Neural progenitor cell (in vitro differentiated cells): Measurements from ENCODE around the gene GULP1. TPM values are rescaled to one million over a fixed set of nuclear protein-coding genes. Genes with fewer than 3 reads are reported as not detected.

Source experiments
- DNase-seq: peaks from one replicate; pipeline ENCODE4 v3.0.0-alpha.2; 2016; ENCODE audit warnings: low spot score
- H2AFZ ChIP-seq: fragments of 200-600 bp; sonication (generic); replicated peaks from 2 replicates; pipeline ENCODE4 v1.6.1; 2016; ENCODE audit warnings: antibody characterized with exemption
- H3F3A ChIP-seq: fragments of 200-600 bp; sonication (generic); 2 replicates; pipeline ENCODE4 v1.6.1; 2016; ENCODE audit warnings: antibody characterized with exemption, low read depth
- H3K27ac ChIP-seq: fragments of 200-600 bp; sonication (generic); 2 replicates; pipeline ENCODE4 v1.5.1; 2016; ENCODE audit warnings: mild to moderate bottlenecking
- H3K27me3 ChIP-seq: fragments of 200-600 bp; sonication (generic); 2 replicates; pipeline ENCODE4 v1.6.1; 2016; ENCODE audit warnings: mild to moderate bottlenecking, moderate library complexity
- H3K36me3 ChIP-seq: fragments of 200-600 bp; sonication (generic); 2 replicates; pipeline ENCODE4 v1.5.1; 2016
- H3K4me1 ChIP-seq: fragments of 200-600 bp; sonication (generic); 2 replicates; pipeline ENCODE4 v1.6.1; 2016; ENCODE audit warnings: mixed run types
- H3K4me2 ChIP-seq: fragments of 200-600 bp; sonication (generic); 2 replicates; pipeline ENCODE4 v1.6.1; 2016
- H3K4me3 ChIP-seq: fragments of 200-600 bp; sonication (generic); 2 replicates; pipeline ENCODE4 v1.5.1; 2016
- H3K79me2 ChIP-seq: fragments of 200-600 bp; sonication (generic); 2 replicates; pipeline ENCODE4 v1.6.1; 2016; ENCODE audit warnings: low read depth
- H3K9ac ChIP-seq: fragments of 200-600 bp; sonication (generic); 2 replicates; pipeline ENCODE4 v1.6.1; 2016
- H3K9me3 ChIP-seq: fragments of 200-600 bp; sonication (generic); 2 replicates; pipeline ENCODE4 v1.5.1; 2016; ENCODE audit warnings: low read depth
- H4K20me1 ChIP-seq: fragments of 200-600 bp; sonication (generic); 2 replicates; pipeline ENCODE4 v1.6.1; 2016; ENCODE audit warnings: low read depth
- H3K27ac Mint-ChIP-seq: 3 replicates; pipeline ENCODE4 v1.8.0; 2021; ENCODE audit warnings: mixed read lengths
- H3K27me3 Mint-ChIP-seq: 2 replicates; pipeline ENCODE4 v1.8.0; 2022; ENCODE audit warnings: low read depth, mild to moderate bottlenecking, inconsistent platforms, moderate library complexity, mixed read lengths; ENCODE audit not compliant: insufficient read depth
- H3K36me3 Mint-ChIP-seq: 3 replicates; pipeline ENCODE4 v1.8.0; 2021; ENCODE audit warnings: mixed read lengths
- H3K4me1 Mint-ChIP-seq: 3 replicates; pipeline ENCODE4 v1.8.0; 2021; ENCODE audit warnings: mixed read lengths
- H3K4me3 Mint-ChIP-seq: 3 replicates; pipeline ENCODE4 v1.8.0; 2021; ENCODE audit warnings: mild to moderate bottlenecking, moderate library complexity, mixed read lengths
- H3K9me3 Mint-ChIP-seq: 3 replicates; pipeline ENCODE4 v1.8.0; 2020; ENCODE audit warnings: mixed read lengths
- EZH2 ChIP-seq: fragments of 200-600 bp; sonication (generic); IDR thresholded peaks from 2 replicates; pipeline ENCODE4 v1.6.1; 2017; ENCODE audit warnings: antibody characterized with exemption, mild to moderate bottlenecking, moderate library complexity
- EZH2phosphoT487 ChIP-seq: fragments of 200-600 bp; sonication (generic); IDR thresholded peaks from 2 replicates; pipeline ENCODE4 v1.6.1; 2017; ENCODE audit warnings: antibody characterized with exemption
- total RNA-seq: library from RNA; depleted of rRNA; stranded (reverse); fragments of >200 nt; gene quantifications from 2 replicates; pipeline ENCODE4 v1.2.3, GENCODE V29; 2015; ENCODE audit warnings: low replicate concordance
- TF ChIP-seq, protein P1 (sequence below): fragments of 200-600 bp; sonication (generic); IDR thresholded peaks from 2 replicates; pipeline ENCODE4 v1.5.1; 2017; ENCODE audit warnings: antibody characterized with exemption, mild to moderate bottlenecking

GULP1 gene
- total RNA-seq, 1 donor from 2014 or later, result 154 TPM

DNA sequence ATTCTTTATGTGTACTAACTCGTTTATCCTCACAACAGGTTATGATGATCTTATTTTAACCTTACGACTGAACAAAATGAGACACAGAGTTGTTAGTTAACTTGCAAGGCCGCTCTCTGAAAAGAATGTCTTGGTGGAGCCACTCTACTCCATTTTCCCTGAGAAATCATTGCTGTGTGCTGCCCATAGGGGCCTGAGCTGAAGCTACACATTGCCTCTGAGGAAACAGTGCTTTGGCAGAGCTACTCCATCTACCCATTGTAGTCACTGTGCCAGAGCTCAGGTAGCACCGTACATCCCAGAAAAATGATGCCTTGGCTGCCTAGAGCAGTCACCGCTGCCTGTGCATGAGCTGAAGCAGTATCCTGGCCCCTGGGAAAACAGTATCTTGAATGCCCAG, 61.6 kb downstream of the GULP1 start:
- no peak overlapping the region for H3K9ac ChIP-seq
- H3K79me2 ChIP-seq, result peaks cover 74% of the 10 kb centered on the region
- no peak overlapping the region for H3K27ac ChIP-seq
- no peak overlapping the region for H2AFZ ChIP-seq
- no peak for TF ChIP-seq EZH2phosphoT487
- no peaks in the 10 kb centered on the region for H4K20me1 ChIP-seq
- Mint-ChIP-seq H3K4me1 (no peaks in the 10 kb centered on the region), H3K9me3 (peaks cover 35% of the 10 kb centered on the region), H3K4me3 (no peak overlapping the region), H3K27ac (no peak overlapping the region), H3K36me3 (peaks cover 21% of the 10 kb centered on the region), H3K27me3 (peaks cover 4% of the 10 kb centered on the region)
- H3K27me3 ChIP-seq, result no peaks in the 10 kb centered on the region
- H3K4me2 ChIP-seq, result no peak overlapping the region
- peaks cover 7% of the 10 kb centered on the region for H3K36me3 ChIP-seq
- H3K4me3 ChIP-seq, result no peak overlapping the region
- DNase-seq, result no peak
- no peaks in the 10 kb centered on the region for H3F3A ChIP-seq
- H3K9me3 ChIP-seq, result no peaks in the 10 kb centered on the region
- H3K4me1 ChIP-seq, result no peaks in the 10 kb centered on the region

DNA sequence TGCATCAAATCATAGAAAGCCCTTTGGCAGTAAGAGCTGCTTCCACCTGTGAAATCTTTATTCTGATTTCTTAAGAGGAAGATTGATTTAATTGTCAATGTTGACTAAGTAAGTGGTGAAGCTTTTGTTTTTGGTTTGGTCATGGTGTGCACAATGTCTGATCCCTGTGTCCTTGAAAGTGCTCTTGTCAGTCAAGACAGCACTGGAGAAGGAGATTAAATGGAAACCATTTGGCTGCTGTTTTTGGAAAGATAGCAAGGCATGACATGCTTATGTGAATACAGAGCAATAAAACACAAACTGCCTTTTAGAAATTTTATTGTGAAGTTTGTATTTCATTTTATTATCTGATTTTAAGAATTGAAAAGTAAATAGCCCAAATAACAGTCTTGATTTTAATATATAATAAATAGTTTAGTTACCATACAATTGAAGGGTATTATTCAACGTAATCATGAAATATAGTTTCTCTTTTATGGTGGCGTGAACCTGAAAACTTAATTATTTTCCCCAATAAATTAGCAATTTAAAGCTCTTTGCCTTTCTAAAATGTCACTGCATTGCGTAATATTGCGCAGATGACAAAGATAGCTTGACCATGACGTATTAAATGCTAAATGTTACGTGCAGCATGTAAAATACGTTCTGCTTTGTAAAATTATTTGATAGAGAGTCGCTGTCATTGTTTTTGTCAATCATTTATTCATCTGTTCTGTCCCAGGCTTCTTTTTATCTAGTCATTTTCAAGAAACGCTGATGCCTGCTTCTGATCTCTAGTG, 69.0 kb downstream of the GULP1 start:
- Histone ChIP-seq H3K27ac (no peak overlapping the region), H3K27me3 (no peaks in the 10 kb centered on the region), H3F3A (no peaks in the 10 kb centered on the region), H3K79me2 (peaks cover 85% of the 10 kb centered on the region), H2AFZ (no peak overlapping the region), H3K9ac (no peak overlapping the region), H4K20me1 (peaks cover 25% of the 10 kb centered on the region), H3K4me1 (peaks cover 9% of the 10 kb centered on the region), H3K4me2 (no peak overlapping the region), H3K4me3 (no peak overlapping the region), H3K36me3 (peaks cover 5% of the 10 kb centered on the region), H3K9me3 (no peaks in the 10 kb centered on the region)
- Mint-ChIP-seq H3K9me3 (peaks cover 17% of the 10 kb centered on the region), H3K27me3 (peaks cover 2% of the 10 kb centered on the region), H3K27ac (no peak overlapping the region), H3K4me3 (no peak overlapping the region), H3K4me1 (peaks cover 10% of the 10 kb centered on the region), H3K36me3 (peaks cover 7% of the 10 kb centered on the region)
- no peak for TF ChIP-seq EZH2
- no peak for TF ChIP-seq EZH2phosphoT487
- TF ChIP-seq, protein P1, sequence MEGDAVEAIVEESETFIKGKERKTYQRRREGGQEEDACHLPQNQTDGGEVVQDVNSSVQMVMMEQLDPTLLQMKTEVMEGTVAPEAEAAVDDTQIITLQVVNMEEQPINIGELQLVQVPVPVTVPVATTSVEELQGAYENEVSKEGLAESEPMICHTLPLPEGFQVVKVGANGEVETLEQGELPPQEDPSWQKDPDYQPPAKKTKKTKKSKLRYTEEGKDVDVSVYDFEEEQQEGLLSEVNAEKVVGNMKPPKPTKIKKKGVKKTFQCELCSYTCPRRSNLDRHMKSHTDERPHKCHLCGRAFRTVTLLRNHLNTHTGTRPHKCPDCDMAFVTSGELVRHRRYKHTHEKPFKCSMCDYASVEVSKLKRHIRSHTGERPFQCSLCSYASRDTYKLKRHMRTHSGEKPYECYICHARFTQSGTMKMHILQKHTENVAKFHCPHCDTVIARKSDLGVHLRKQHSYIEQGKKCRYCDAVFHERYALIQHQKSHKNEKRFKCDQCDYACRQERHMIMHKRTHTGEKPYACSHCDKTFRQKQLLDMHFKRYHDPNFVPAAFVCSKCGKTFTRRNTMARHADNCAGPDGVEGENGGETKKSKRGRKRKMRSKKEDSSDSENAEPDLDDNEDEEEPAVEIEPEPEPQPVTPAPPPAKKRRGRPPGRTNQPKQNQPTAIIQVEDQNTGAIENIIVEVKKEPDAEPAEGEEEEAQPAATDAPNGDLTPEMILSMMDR, result no peak
- DNase-seq, result no peak

DNA sequence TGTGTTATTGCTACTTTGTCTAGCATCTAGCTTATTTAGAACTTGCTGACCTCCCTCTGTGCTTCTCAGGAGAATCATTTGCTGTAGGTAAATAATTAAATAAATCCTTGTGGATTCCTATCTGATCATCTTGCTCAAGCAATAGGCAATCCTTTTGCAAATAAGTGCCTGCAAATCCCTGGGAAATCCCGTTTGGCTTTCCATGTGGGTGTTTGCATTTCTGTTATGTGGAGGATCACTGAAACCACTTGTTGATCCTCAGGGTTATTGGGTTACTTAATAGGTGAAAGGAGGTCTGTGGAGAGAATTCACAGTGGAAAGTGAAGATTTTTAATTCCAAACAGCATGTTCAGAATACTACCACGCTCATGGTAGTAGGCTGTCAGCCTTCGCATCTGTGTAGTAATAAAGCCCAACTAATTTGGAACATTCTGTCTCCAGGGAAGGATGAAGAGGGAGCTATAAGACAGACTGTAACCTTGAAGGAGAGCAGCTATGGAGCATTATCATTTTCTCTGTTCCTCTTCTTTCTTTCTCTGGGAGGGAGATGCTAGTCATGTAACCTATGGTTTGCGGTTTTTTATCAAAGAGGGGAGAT, 72.5 kb downstream of the GULP1 start:
- TF ChIP-seq EZH2phosphoT487 (no peak), EZH2 (no peak)
- Mint-ChIP-seq H3K4me1 (peaks cover 10% of the 10 kb centered on the region), H3K9me3 (peaks cover 5% of the 10 kb centered on the region), H3K36me3 (peaks cover 8% of the 10 kb centered on the region), H3K27me3 (no peaks in the 10 kb centered on the region), H3K4me3 (no peak overlapping the region), H3K27ac (no peak overlapping the region)
- no peak for DNase-seq
- no peaks in the 10 kb centered on the region for H3K36me3 ChIP-seq
- H3K4me2 ChIP-seq, result no peak overlapping the region
- no peaks in the 10 kb centered on the region for H3K27me3 ChIP-seq
- H3K9me3 ChIP-seq, result no peaks in the 10 kb centered on the region
- peaks cover 25% of the 10 kb centered on the region for H4K20me1 ChIP-seq
- no peak overlapping the region for H3K4me3 ChIP-seq
- no peak overlapping the region for H2AFZ ChIP-seq
- H3K27ac ChIP-seq, result no peak overlapping the region
- peaks cover 9% of the 10 kb centered on the region for H3K4me1 ChIP-seq
- peaks cover 95% of the 10 kb centered on the region for H3K79me2 ChIP-seq
- H3K9ac ChIP-seq, result no peak overlapping the region
- H3F3A ChIP-seq, result peaks cover 4% of the 10 kb centered on the region

DNA sequence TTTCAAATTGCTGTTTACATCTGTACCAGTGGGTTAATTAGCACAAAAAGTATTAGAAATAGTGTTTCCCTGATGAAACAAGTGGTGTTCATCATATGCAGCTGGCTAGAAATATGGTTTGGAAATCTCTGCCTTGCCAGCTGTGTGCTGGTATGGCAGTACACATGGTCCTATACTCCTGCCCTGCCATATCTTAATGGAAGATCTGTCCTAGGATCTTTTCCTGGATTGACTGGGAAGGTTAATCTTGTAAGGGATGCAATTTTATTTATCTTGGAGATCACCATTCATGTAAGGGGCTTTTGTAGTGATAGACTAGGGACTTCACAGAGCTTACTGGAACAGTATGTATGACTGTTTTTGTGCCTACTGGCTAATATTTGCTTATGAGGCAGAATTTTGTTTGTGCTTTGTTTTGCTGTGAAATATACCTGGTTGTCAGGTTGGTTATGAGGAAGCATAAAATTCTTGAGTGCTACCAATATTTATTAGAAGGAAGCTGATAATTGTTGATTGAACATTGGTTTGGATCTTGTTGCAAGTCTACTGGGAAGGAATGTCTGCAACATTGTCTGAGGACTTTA, 73.5 kb downstream of the GULP1 start:
- no peak overlapping the region for H3K27ac Mint-ChIP-seq
- H3K27me3 Mint-ChIP-seq, result peaks cover 3% of the 10 kb centered on the region
- Histone ChIP-seq H3K4me3 (no peak overlapping the region), H3K27me3 (no peaks in the 10 kb centered on the region), H2AFZ (no peak overlapping the region), H3K9ac (no peak overlapping the region), H3K4me1 (peaks cover 9% of the 10 kb centered on the region), H4K20me1 (peaks cover 21% of the 10 kb centered on the region), H3K36me3 (no peaks in the 10 kb centered on the region), H3K4me2 (no peak overlapping the region), H3F3A (peaks cover 4% of the 10 kb centered on the region), H3K79me2 (peaks cover 95% of the 10 kb centered on the region), H3K27ac (no peak overlapping the region), H3K9me3 (no peaks in the 10 kb centered on the region)
- H3K4me3 Mint-ChIP-seq, result no peak overlapping the region
- H3K36me3 Mint-ChIP-seq, result peaks cover 8% of the 10 kb centered on the region
- DNase-seq, result no peak
- H3K9me3 Mint-ChIP-seq, result peaks cover 5% of the 10 kb centered on the region
- H3K4me1 Mint-ChIP-seq, result peaks cover 2% of the 10 kb centered on the region
- no peak for TF ChIP-seq EZH2phosphoT487
